CD14-positive monocyte (primary cell): ENCODE results near the gene ASCC1. TPM values are rescaled to one million over a fixed set of nuclear protein-coding genes. Genes with fewer than 3 reads are reported as not detected.

Source experiments
- DNase-seq, 3 donors: peaks; one replicate each; pipeline ENCODE4 v3.0.0-alpha.2; 2011 to 2022
- H2AFZ ChIP-seq: 2 replicates; pipeline ENCODE4 v1.6.0; 2012; ENCODE audit warnings: mild to moderate bottlenecking, low read depth, low read length, inconsistent platforms; ENCODE audit not compliant: insufficient read depth, poor library complexity, severe bottlenecking
- H3K27ac ChIP-seq, 2 donors: 1 replicate in 1 of 2; 2 replicates in 1 of 2; pipeline ENCODE4 v1.5.1; 2012 to 2013; ENCODE audit warnings: low read length in 2 of 2, control low read depth in 1 of 2, inconsistent platforms in 1 of 2, low read depth in 1 of 2, mild to moderate bottlenecking in 1 of 2
- H3K27me3 ChIP-seq, 2 donors: one replicate each; pipeline versions ENCODE4 v1.6.0 to v1.6.1; 2011 to 2013; ENCODE audit warnings: low read length in 2 of 2; ENCODE audit not compliant: control insufficient read depth in 2 of 2, insufficient read depth in 2 of 2
- H3K36me3 ChIP-seq, 2 donors: replicated peaks in 1 of 2; 1 replicate in 1 of 2; 2 replicates in 1 of 2; pipeline versions ENCODE4 v1.5.1 to v1.6.1; 2012 to 2013; ENCODE audit warnings: low read length in 2 of 2, control low read depth in 1 of 2, inconsistent platforms in 1 of 2, mild to moderate bottlenecking in 1 of 2; ENCODE audit not compliant: insufficient read depth in 2 of 2, control insufficient read depth in 1 of 2
- H3K4me1 ChIP-seq, 2 donors: 1 replicate in 1 of 2; 2 replicates in 1 of 2; pipeline versions ENCODE4 v1.5.1 to v1.6.1; 2012 to 2013; ENCODE audit warnings: low read length in 2 of 2, control low read depth in 1 of 2, inconsistent platforms in 1 of 2, mild to moderate bottlenecking in 1 of 2, moderate library complexity in 1 of 2; ENCODE audit not compliant: insufficient read depth in 2 of 2, control insufficient read depth in 1 of 2
- H3K4me2 ChIP-seq: replicated peaks from 2 replicates; pipeline ENCODE3; 2012; ENCODE audit warnings: low read length, moderate library complexity, mild to moderate bottlenecking; ENCODE audit not compliant: poor library complexity, severe bottlenecking; ENCODE audit errors: extremely low read depth
- H3K4me3 ChIP-seq, 3 experiments: fragments of 200-600 bp in 1 of 3; sonication (generic) in 1 of 3; replicated peaks in 1 of 3; 1 replicate in 2 of 3; 2 replicates in 1 of 3; pipeline ENCODE4 v1.5.1; 2011 to 2013; ENCODE audit warnings: low read length in 3 of 3, mild to moderate bottlenecking in 3 of 3, control low read depth in 2 of 3, low read depth in 2 of 3, inconsistent platforms in 1 of 3, moderate library complexity in 1 of 3
- H3K79me2 ChIP-seq: 2 replicates; pipeline ENCODE4 v1.6.0; 2012; ENCODE audit warnings: mild to moderate bottlenecking, control low read depth, inconsistent platforms, low read length, moderate library complexity; ENCODE audit not compliant: insufficient read depth
- H3K9ac ChIP-seq: 2 replicates; pipeline ENCODE4 v1.6.0; 2017; ENCODE audit warnings: low read length, mild to moderate bottlenecking; ENCODE audit not compliant: insufficient read depth, poor library complexity, severe bottlenecking
- H3K9me3 ChIP-seq, 2 donors: replicated peaks in 1 of 2; 1 replicate in 1 of 2; 2 replicates in 1 of 2; pipeline versions ENCODE4 v1.5.1 to v1.6.1; 2012 to 2013; ENCODE audit warnings: low read length in 2 of 2, control low read depth in 1 of 2; ENCODE audit not compliant: control insufficient read depth in 1 of 2, insufficient read depth in 1 of 2
- H4K20me1 ChIP-seq: 2 replicates; pipeline ENCODE4 v1.6.0; 2012; ENCODE audit warnings: mild to moderate bottlenecking, low read length, control low read depth, moderate library complexity; ENCODE audit not compliant: insufficient read depth
- H3K27ac Mint-ChIP-seq, 7 donors: one replicate each; pipeline ENCODE4 v1.8.0; 2020; ENCODE audit warnings: mild to moderate bottlenecking in 7 of 7, mixed read lengths in 7 of 7, moderate library complexity in 6 of 7, inconsistent platforms in 2 of 7
- H3K27me3 Mint-ChIP-seq, 3 donors: one replicate each; pipeline ENCODE4 v1.8.0; 2021 to 2022; ENCODE audit warnings: low read depth in 3 of 3, mild to moderate bottlenecking in 3 of 3, mixed read lengths in 3 of 3, moderate library complexity in 3 of 3, inconsistent platforms in 1 of 3
- H3K36me3 Mint-ChIP-seq, 2 donors: one replicate each; pipeline ENCODE4 v1.8.0; 2020; ENCODE audit warnings: mixed read lengths in 2 of 2, inconsistent platforms in 1 of 2, mild to moderate bottlenecking in 1 of 2
- H3K4me1 Mint-ChIP-seq: one replicate; pipeline ENCODE4 v1.8.0; 2020; ENCODE audit warnings: mild to moderate bottlenecking, mixed read lengths
- H3K4me3 Mint-ChIP-seq, 2 donors: one replicate each; pipeline ENCODE4 v1.8.0; 2020; ENCODE audit warnings: mild to moderate bottlenecking in 2 of 2, mixed read lengths in 2 of 2, moderate library complexity in 1 of 2
- H3K9me3 Mint-ChIP-seq, 7 donors: one replicate each; pipeline ENCODE4 v1.8.0; 2020 to 2022; ENCODE audit warnings: mixed read lengths in 7 of 7, mild to moderate bottlenecking in 6 of 7, moderate library complexity in 6 of 7, inconsistent platforms in 2 of 7
- CTCF ChIP-seq: fragments of 200-600 bp; IDR thresholded peaks from one replicate; pipeline ENCODE4 v1.8.0; 2022; ENCODE audit warnings: antibody characterized with exemption, mild to moderate bottlenecking
- WGBS: methylation state at CpG from one replicate; pipeline ENCODE4 v1.1.5; 2013; ENCODE audit warnings: missing lambda C conversion rate; ENCODE audit not compliant: insufficient coverage; 5-methylcytosine and 5-hydroxymethylcytosine counted together
- intact Hi-C, 2 donors: fragments of 100-400 bp; cut with micrococcal nuclease; formaldehyde crosslinking; loops; one replicate each; pipeline versions ENCODE4 v1.15.0 to v1.15.1; 2023
- polyA plus RNA-seq, 3 donors: library from polyadenylated mRNA; depleted of rRNA in 1 of 3; unstranded in 2 of 3; stranded (reverse) in 1 of 3; fragments of 300-500 nt in 2 of 3; fragments of >200 nt in 1 of 3; fragmentation: Illumina TruSeq in 2 of 3; gene quantifications; 1 replicate in 2 of 3; 2 replicates in 1 of 3; pipeline ENCODE4 v1.2.3, GENCODE V29; 2012 to 2021

ASCC1 gene
- polyA plus RNA-seq, 3 donors = 8.2 to 20.9 (median 17.9) TPM

GRCh38 chr10:72234560-72235095 is 18.6 kb upstream of the ASCC1 start:
- TF ChIP-seq CTCF = no peak
- peaks cover 16% of the 10 kb centered on the region for H3K79me2 ChIP-seq
- H3K36me3 ChIP-seq = peaks cover 43 to 66% of the 10 kb centered on the region in 2 donors
- peaks cover 24 to 29% of the 10 kb centered on the region in 2 donors for H3K4me1 ChIP-seq
- Mint-ChIP-seq H3K27me3 (peaks cover 0 to under 1% (median 0%) of the 10 kb centered on the region in 3 donors), H3K36me3 (peaks cover 47 to 68% of the 10 kb centered on the region in 2 donors), H3K9me3 (no peaks in the 10 kb centered on the region), H3K4me1 (peaks cover 26% of the 10 kb centered on the region), H3K27ac (no peak overlapping the region), H3K4me3 (no peak overlapping the region)
- no peak overlapping the region for H3K4me2 ChIP-seq
- H4K20me1 ChIP-seq = no peaks in the 10 kb centered on the region
- no peak overlapping the region for H3K27ac ChIP-seq
- intact Hi-C loops = loop anchor here in 1 of 2 donors (10.0 kb wide), 2 partner anchors 60 to 110 kb away; no protein-coding TSS in a partner anchor
- H2AFZ ChIP-seq = no peak overlapping the region
- no peak for DNase-seq
- 100% methylated on average over 4 of the region's 6 CpGs for WGBS
- H3K9me3 ChIP-seq = no peaks in the 10 kb centered on the region
- H3K9ac ChIP-seq = no peak overlapping the region
- no peak overlapping the region for H3K4me3 ChIP-seq
- H3K27me3 ChIP-seq = no peaks in the 10 kb centered on the region

GRCh38 chr10:72233621-72234020 is 17.5 kb upstream of the ASCC1 start:
- intact Hi-C loops = loop anchor here in 1 of 2 donors (10.0 kb wide), 2 partner anchors 61 to 111 kb away; no protein-coding TSS in a partner anchor
- Mint-ChIP-seq H3K36me3 (peaks cover 52 to 68% of the 10 kb centered on the region in 2 donors), H3K27ac (no peak overlapping the region), H3K4me1 (peaks cover 23% of the 10 kb centered on the region), H3K27me3 (no peaks in the 10 kb centered on the region), H3K9me3 (no peaks in the 10 kb centered on the region), H3K4me3 (no peak overlapping the region)
- Histone ChIP-seq H3K79me2 (peaks cover 23% of the 10 kb centered on the region), H3K36me3 (peaks cover 43 to 70% of the 10 kb centered on the region in 2 donors), H4K20me1 (no peaks in the 10 kb centered on the region), H3K27ac (peak overlapping the region in 1 of 2 donors; percentile 75), H3K4me2 (no peak overlapping the region), H3K4me3 (no peak overlapping the region), H3K9ac (no peak overlapping the region), H3K9me3 (no peaks in the 10 kb centered on the region), H3K4me1 (peaks cover 17 to 27% of the 10 kb centered on the region in 2 donors), H2AFZ (no peak overlapping the region), H3K27me3 (no peaks in the 10 kb centered on the region)
- no peak for DNase-seq
- TF ChIP-seq CTCF = no peak
